ENCODE data around the gene JAKMIP1.
"Not testable (repeated sequence)": the region's sequence is repeated elsewhere in the genome, so short reads cannot be mapped to it uniquely, and the experiment has no call there.

Gene JAKMIP1

DNA sequence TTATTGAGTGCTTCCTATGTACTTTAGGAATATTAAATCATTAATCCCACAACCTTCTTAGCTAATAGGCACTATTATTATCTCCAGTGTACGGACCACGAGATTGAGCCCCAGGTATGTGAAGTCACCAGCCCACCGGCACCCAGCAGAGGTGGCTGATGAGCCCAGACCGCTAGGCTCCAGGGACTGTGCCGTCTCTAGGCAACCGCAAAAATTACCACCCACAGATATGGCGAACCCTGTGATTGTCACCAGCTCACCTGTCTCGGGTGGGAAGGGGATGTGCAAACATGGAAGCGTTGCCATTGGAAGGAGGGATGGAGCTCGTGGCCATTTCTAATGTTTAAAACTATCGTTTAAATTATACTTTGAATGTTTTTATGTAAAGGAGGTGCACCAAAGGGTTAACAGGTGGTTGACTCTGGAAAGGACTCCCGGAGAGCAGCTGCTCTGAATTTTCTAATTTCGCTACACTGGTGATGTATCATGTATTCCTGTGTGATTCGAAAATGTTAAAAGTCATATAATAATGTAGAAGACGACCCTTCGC, 21.0 kb upstream of the JAKMIP1 start:
- no peak for DNase-seq
- H3K36me3 Mint-ChIP-seq (ENCODE audit: low read depth): no peaks in the 10 kb centered on the region
- TF ChIP-seq, protein P1, sequence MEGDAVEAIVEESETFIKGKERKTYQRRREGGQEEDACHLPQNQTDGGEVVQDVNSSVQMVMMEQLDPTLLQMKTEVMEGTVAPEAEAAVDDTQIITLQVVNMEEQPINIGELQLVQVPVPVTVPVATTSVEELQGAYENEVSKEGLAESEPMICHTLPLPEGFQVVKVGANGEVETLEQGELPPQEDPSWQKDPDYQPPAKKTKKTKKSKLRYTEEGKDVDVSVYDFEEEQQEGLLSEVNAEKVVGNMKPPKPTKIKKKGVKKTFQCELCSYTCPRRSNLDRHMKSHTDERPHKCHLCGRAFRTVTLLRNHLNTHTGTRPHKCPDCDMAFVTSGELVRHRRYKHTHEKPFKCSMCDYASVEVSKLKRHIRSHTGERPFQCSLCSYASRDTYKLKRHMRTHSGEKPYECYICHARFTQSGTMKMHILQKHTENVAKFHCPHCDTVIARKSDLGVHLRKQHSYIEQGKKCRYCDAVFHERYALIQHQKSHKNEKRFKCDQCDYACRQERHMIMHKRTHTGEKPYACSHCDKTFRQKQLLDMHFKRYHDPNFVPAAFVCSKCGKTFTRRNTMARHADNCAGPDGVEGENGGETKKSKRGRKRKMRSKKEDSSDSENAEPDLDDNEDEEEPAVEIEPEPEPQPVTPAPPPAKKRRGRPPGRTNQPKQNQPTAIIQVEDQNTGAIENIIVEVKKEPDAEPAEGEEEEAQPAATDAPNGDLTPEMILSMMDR (IDR thresholded peaks at IDR 0.05): no peak
- peaks cover 82% of the 10 kb centered on the region for H3K27me3 Mint-ChIP-seq (ENCODE audit: low read depth, poor library complexity)
- H3K9me3 Mint-ChIP-seq: peaks cover 18% of the 10 kb centered on the region
- H3K27ac Mint-ChIP-seq: no peak overlapping the region
- H3K4me3 Mint-ChIP-seq: peak overlapping the region; percentile 78
- no peaks in the 10 kb centered on the region for H3K4me1 Mint-ChIP-seq

DNA sequence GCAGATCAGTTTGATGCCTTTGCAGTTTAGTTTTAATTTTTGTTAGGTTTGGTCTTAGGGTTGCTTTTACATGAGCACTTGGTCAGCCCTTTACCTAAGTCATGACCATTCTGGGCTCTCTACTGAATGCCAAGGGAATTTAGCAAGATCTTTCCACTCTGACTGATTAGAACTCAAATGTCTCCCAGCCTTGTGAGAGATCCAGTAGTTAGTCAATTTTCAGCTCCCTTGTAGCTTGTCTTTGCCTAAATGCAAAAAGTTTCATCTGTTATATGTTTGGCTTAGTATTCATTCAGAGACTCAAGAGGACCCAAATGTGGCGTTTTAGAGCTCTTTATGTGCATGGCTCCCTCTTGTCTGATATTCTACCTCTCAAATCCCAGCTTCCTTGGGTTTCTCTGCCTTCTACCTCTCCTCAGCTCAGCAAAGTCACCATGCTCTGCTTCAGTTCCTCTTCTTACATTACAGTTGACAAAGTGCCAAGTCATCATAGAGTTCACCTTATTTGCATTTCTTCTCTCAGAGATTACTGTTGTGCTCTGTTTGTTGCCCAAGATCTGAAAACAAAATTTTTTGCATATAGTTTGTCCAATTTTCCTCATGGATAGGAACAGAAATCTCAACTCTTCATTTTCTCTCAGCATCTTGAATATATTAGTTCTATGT, 17.5 kb upstream of the JAKMIP1 start:
- no peak overlapping the region for H3K27ac Mint-ChIP-seq

DNA sequence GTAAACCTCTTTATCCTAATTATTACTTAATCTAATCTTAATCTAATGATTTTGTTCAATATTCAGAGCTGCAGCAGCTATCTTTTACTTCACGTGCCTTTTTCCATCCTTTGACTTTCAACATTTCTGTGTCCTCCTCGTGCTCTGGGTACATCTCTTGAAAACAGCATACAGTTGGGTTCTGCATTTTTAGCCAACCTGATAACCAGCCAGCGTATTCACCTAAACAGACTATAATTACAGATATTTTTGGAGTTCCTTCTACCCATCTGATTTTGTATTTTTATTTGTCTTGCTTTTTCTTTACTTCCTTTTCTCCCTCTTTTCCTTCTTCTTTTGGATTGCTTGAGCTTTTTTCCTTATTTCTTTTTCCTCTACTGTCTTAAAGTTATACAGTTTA, 16.2 kb upstream of the JAKMIP1 start:
- Mint-ChIP-seq H3K27me3 (ENCODE audit: low read depth, poor library complexity) (peaks cover 69% of the 10 kb centered on the region), H3K4me1 (no peaks in the 10 kb centered on the region), H3K9me3 (peaks cover 13% of the 10 kb centered on the region), H3K4me3 (no peak overlapping the region), H3K36me3 (ENCODE audit: low read depth) (no peaks in the 10 kb centered on the region), H3K27ac (no peak overlapping the region)
- DNase-seq: no peak
- TF ChIP-seq, protein P1 (IDR thresholded peaks at IDR 0.05): no peak

More for the DNA sequence above, 17.5 kb upstream of the JAKMIP1 start:
- no peak for DNase-seq
- TF ChIP-seq, protein P1 (IDR thresholded peaks at IDR 0.05): no peak
- H3K27me3 Mint-ChIP-seq (ENCODE audit: low read depth, poor library complexity): peaks cover 73% of the 10 kb centered on the region
- H3K4me3 Mint-ChIP-seq: no peak overlapping the region
- H3K4me1 Mint-ChIP-seq: no peaks in the 10 kb centered on the region
- peaks cover 18% of the 10 kb centered on the region for H3K9me3 Mint-ChIP-seq
- H3K36me3 Mint-ChIP-seq (ENCODE audit: low read depth): no peaks in the 10 kb centered on the region

DNA sequence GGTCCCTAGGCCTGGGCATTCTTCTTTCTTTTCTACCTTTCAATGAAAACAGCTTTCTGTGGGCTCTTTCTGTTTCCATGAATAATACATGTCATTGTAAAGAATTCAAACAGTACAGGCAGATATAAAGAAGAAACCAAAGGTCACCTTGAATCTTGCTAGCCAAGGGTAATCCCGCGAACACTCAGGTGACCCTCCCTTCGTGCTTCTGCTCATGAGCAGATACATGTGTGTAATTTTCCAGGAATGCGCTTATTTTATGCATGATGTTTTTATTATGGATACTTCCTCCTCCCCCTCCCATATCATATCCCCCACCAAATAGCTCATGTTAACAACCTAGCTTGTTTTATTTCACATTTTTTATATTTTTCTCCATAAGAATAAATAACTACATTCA, 9.6 kb upstream of the JAKMIP1 start:
- Mint-ChIP-seq H3K27me3 (ENCODE audit: low read depth, poor library complexity) (peaks cover 41% of the 10 kb centered on the region), H3K4me3 (no peak overlapping the region), H3K36me3 (ENCODE audit: low read depth) (no peaks in the 10 kb centered on the region), H3K4me1 (no peaks in the 10 kb centered on the region), H3K9me3 (no peaks in the 10 kb centered on the region), H3K27ac (no peak overlapping the region)
- TF ChIP-seq, protein P1 (IDR thresholded peaks at IDR 0.05): no peak
- no peak for DNase-seq

DNA sequence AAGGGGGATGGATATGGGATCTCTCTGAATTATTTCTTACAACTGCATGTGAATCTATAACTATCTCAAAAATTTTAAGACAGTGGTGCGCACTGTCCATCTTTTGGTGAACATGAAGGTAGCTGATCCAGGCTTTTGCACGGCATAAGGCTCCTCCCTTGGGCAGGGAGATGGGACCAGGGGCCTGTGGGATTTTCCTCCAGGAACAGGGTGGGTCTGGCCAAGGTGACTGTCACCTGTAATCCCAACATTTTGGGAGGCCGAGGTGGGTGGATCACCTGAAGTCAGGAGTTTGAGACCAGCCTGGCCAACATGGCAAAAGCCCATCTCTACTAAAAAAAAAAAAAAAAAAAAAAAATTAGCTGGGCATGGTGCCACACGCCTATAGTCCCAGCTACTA, 8.9 kb upstream of the JAKMIP1 start:
- not testable (repeated sequence) for H3K4me1 Mint-ChIP-seq; H3K36me3 Mint-ChIP-seq (ENCODE audit: low read depth); DNase-seq; H3K27ac Mint-ChIP-seq; H3K4me3 Mint-ChIP-seq; H3K9me3 Mint-ChIP-seq
- peaks cover 42% of the 10 kb centered on the region for H3K27me3 Mint-ChIP-seq (ENCODE audit: low read depth, poor library complexity)

DNA sequence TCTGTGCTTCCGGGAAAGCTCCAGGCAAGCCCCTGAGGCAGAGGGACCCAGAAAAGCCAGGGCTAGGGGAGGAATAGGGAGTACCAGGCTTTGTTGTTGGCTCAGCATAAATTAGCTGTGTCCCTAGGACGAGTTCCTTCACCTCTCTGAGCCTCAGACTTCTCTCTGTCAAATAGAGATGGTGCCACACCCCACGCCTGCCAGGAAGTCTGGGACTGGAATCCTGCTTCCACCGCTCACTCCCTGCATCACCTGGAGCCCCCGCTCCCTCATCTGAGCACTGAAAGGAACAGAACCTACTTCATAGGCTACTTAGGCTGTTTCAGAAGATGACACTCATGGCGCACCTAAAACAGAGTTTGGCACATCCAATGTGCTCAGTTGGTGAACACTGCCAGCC, 8.1 kb upstream of the JAKMIP1 start:
- no peaks in the 10 kb centered on the region for H3K36me3 Mint-ChIP-seq (ENCODE audit: low read depth)
- no peaks in the 10 kb centered on the region for H3K4me1 Mint-ChIP-seq
- H3K9me3 Mint-ChIP-seq: no peaks in the 10 kb centered on the region
- DNase-seq: no peak
- TF ChIP-seq, protein P1 (IDR thresholded peaks at IDR 0.05): no peak
- no peak overlapping the region for H3K4me3 Mint-ChIP-seq
- H3K27ac Mint-ChIP-seq: no peak overlapping the region
- H3K27me3 Mint-ChIP-seq (ENCODE audit: low read depth, poor library complexity): peaks cover 46% of the 10 kb centered on the region
